Activated naive CD4-positive, alpha-beta T cell treated with anti-CD3 and anti-CD28 coated beads, Interleukin-2, amount 50 U/mL, for 72 hours (primary cell): ENCODE data around the gene TAS2R46. TPM values are rescaled to one million over a fixed set of nuclear protein-coding genes. Genes with fewer than 3 reads are reported as not detected.
"Not testable (repeated sequence)": the region's sequence is repeated elsewhere in the genome, so short reads cannot be mapped to it uniquely, and the experiment has no call there.

ENCODE experiments used
- ATAC-seq, 2 donors: fragments of 150-1000 bp; cut with Tn5 transposase; 2 replicates each; pipeline ENCODE4 v1.10.0; 2021; ENCODE audit warnings: mild to moderate bottlenecking in 2 of 2, moderate library complexity in 2 of 2
- DNase-seq, 2 donors: peaks; one replicate each; pipeline ENCODE4 v3.0.0; 2021 to 2022; ENCODE audit warnings: low spot score in 2 of 2
- H3K27ac Mint-ChIP-seq, 2 donors: one replicate each; pipeline ENCODE4 v1.8.0; 2022; ENCODE audit warnings: mild to moderate bottlenecking in 2 of 2, mixed read lengths in 2 of 2
- H3K36me3 Mint-ChIP-seq, 2 donors: one replicate each; pipeline ENCODE4 v1.8.0; 2022; ENCODE audit warnings: mixed read lengths in 2 of 2
- H3K9me3 Mint-ChIP-seq, 2 donors: one replicate each; pipeline ENCODE4 v1.8.0; 2022; ENCODE audit warnings: mixed read lengths in 2 of 2
- total RNA-seq, 2 donors: library from RNA; stranded (reverse); gene quantifications; one replicate each; pipeline ENCODE4 v1.2.3, GENCODE V29; 2022

The TAS2R46 gene
- 1 to 10 TPM; 1.5 to 2.4 TPM for total RNA-seq

- H3K27ac Mint-ChIP-seq, ATAC-seq, H3K9me3 Mint-ChIP-seq: not testable (repeated sequence)
These were observed at the start of gene TAS2R46 for GRCh38 chr12:11062194-11062593. TSS of gene TAS2R46 (minus strand) at chr12:11062294. CDS start at chr12:11062294, 0 bp downstream.

GRCh38 chr12:11111213-11111612, 49.1 kb upstream of the TAS2R46 start:
- H3K36me3 Mint-ChIP-seq, result peaks cover 63 to 96% of the 10 kb centered on the region in 2 donors
- not testable (repeated sequence) for DNase-seq, ATAC-seq
- peak overlapping the region in 1 of 2 donors; percentile 6 for H3K27ac Mint-ChIP-seq
- H3K9me3 Mint-ChIP-seq, result peaks cover 26 to 58% of the 10 kb centered on the region in 2 donors

More at GRCh38 chr12:11062194-11062593, at the start of gene TAS2R46:
- not testable (repeated sequence) for DNase-seq
- H3K36me3 Mint-ChIP-seq, result peaks cover 0 to 16% of the 10 kb centered on the region in 2 donors

GRCh38 chr12:11108862-11109261, 46.8 kb upstream of the TAS2R46 start:
- Mint-ChIP-seq H3K27ac (peak overlapping the region in 1 of 2 donors; percentile 40), H3K36me3 (peaks cover 70 to 80% of the 10 kb centered on the region in 2 donors), H3K9me3 (peaks cover 30 to 55% of the 10 kb centered on the region in 2 donors)
- no peak for DNase-seq
- no peak for ATAC-seq

GRCh38 chr12:11107719-11108118, 45.6 kb upstream of the TAS2R46 start:
- Mint-ChIP-seq H3K9me3 (peaks cover 27 to 47% of the 10 kb centered on the region in 2 donors), H3K27ac (no peak overlapping the region), H3K36me3 (peaks cover 65 to 76% of the 10 kb centered on the region in 2 donors)
- no peak for ATAC-seq
- no peak for DNase-seq

GRCh38 chr12:11106288-11106687, 44.2 kb upstream of the TAS2R46 start:
- Mint-ChIP-seq H3K36me3 (peaks cover 52 to 73% of the 10 kb centered on the region in 2 donors), H3K27ac (no peak overlapping the region), H3K9me3 (peaks cover 15 to 34% of the 10 kb centered on the region in 2 donors)
- ATAC-seq (no peak), DNase-seq (no peak)

- ATAC-seq, result no peak
- peaks cover 45 to 65% of the 10 kb centered on the region in 2 donors for H3K36me3 Mint-ChIP-seq
- H3K27ac Mint-ChIP-seq, result no peak overlapping the region
- DNase-seq, result no peak
- peaks cover 12 to 27% of the 10 kb centered on the region in 2 donors for H3K9me3 Mint-ChIP-seq
These were observed 43.5 kb upstream of the TAS2R46 start for GRCh38 chr12:11105546-11105945.

GRCh38 chr12:11094910-11095309, 32.8 kb upstream of the TAS2R46 start:
- Mint-ChIP-seq H3K9me3 (peaks cover 0 to 13% of the 10 kb centered on the region in 2 donors), H3K36me3 (peaks cover 16 to 65% of the 10 kb centered on the region in 2 donors)
- not testable (repeated sequence) for DNase-seq, H3K27ac Mint-ChIP-seq
- peak; percentile 56 to 97 for ATAC-seq

- Mint-ChIP-seq H3K9me3 (peaks cover 0 to 4% of the 10 kb centered on the region in 2 donors), H3K36me3 (peaks cover 4 to 56% of the 10 kb centered on the region in 2 donors), H3K27ac (no peak within 1 kb of the TSS)
- ATAC-seq (no peak), DNase-seq (no peak)
These were observed 30.0 kb upstream of the TAS2R46 start, which contains the start of gene TAS2R43 for GRCh38 chr12:11092128-11092527. TSS of gene TAS2R43 (minus strand) at chr12:11092313. CDS start at chr12:11092229, 84 bp downstream.

GRCh38 chr12:11089246-11089645, 27.2 kb upstream of the TAS2R46 start:
- Mint-ChIP-seq H3K27ac (no peak overlapping the region), H3K36me3 (peaks cover 5 to 56% of the 10 kb centered on the region in 2 donors), H3K9me3 (peaks cover under 1 to 5% of the 10 kb centered on the region in 2 donors)
- DNase-seq (no peak), ATAC-seq (no peak)

GRCh38 chr12:11085419-11085818, 23.3 kb upstream of the TAS2R46 start:
- ATAC-seq (peak; percentile 96), DNase-seq (peak in 1 of 2 donors; percentile 29)
- H3K27ac Mint-ChIP-seq, result peak overlapping the region in 1 of 2 donors; percentile 22
- H3K36me3 Mint-ChIP-seq, result peaks cover 12 to 46% of the 10 kb centered on the region in 2 donors
- H3K9me3 Mint-ChIP-seq, result peaks cover 8 to 12% of the 10 kb centered on the region in 2 donors

GRCh38 chr12:11081987-11082386, 19.9 kb upstream of the TAS2R46 start:
- Mint-ChIP-seq H3K27ac (no peak overlapping the region), H3K9me3 (peaks cover 8 to 16% of the 10 kb centered on the region in 2 donors), H3K36me3 (peaks cover 12 to 32% of the 10 kb centered on the region in 2 donors)
- ATAC-seq (no peak), DNase-seq (no peak)

GRCh38 chr12:11078246-11078645, 16.2 kb upstream of the TAS2R46 start:
- H3K9me3 Mint-ChIP-seq, result peaks cover 5 to 9% of the 10 kb centered on the region in 2 donors
- H3K27ac Mint-ChIP-seq, result no peak overlapping the region
- ATAC-seq (no peak), DNase-seq (no peak)
- peaks cover 7 to 23% of the 10 kb centered on the region in 2 donors for H3K36me3 Mint-ChIP-seq

- Mint-ChIP-seq H3K9me3 (peaks cover 0 to 3% of the 10 kb centered on the region in 2 donors), H3K27ac (no peak overlapping the region), H3K36me3 (peaks cover 5 to 28% of the 10 kb centered on the region in 2 donors)
- ATAC-seq, result peak in 1 of 2 donors; percentile 34
- DNase-seq, result no peak
These were observed 13.5 kb upstream of the TAS2R46 start for GRCh38 chr12:11075642-11076041.

- DNase-seq (no peak), ATAC-seq (no peak)
- H3K36me3 Mint-ChIP-seq, result peaks cover 5 to 40% of the 10 kb centered on the region in 2 donors
- no peak overlapping the region for H3K27ac Mint-ChIP-seq
- no peaks in the 10 kb centered on the region for H3K9me3 Mint-ChIP-seq
These were observed 9.3 kb upstream of the TAS2R46 start for GRCh38 chr12:11071414-11071813.

- Mint-ChIP-seq H3K27ac (no peak overlapping the region), H3K36me3 (peaks cover 5 to 40% of the 10 kb centered on the region in 2 donors), H3K9me3 (no peaks in the 10 kb centered on the region)
- no peak for ATAC-seq
- DNase-seq, result no peak
These were observed 8.9 kb upstream of the TAS2R46 start for GRCh38 chr12:11070999-11071398.

- ATAC-seq (no peak), DNase-seq (no peak)
- peaks cover 5 to 40% of the 10 kb centered on the region in 2 donors for H3K36me3 Mint-ChIP-seq
- H3K27ac Mint-ChIP-seq, result no peak overlapping the region
- no peaks in the 10 kb centered on the region for H3K9me3 Mint-ChIP-seq
These were observed 7.8 kb upstream of the TAS2R46 start for GRCh38 chr12:11069854-11070365.

- H3K36me3 Mint-ChIP-seq, result peaks cover 5 to 36% of the 10 kb centered on the region in 2 donors
- DNase-seq (no peak), ATAC-seq (no peak)
- no peaks in the 10 kb centered on the region for H3K9me3 Mint-ChIP-seq
- H3K27ac Mint-ChIP-seq, result no peak overlapping the region
These were observed 5.4 kb upstream of the TAS2R46 start for GRCh38 chr12:11067514-11067913.

GRCh38 chr12:11059784-11060183, 2.3 kb downstream of the TAS2R46 start:
- H3K9me3 Mint-ChIP-seq, result no peaks in the 10 kb centered on the region
- ATAC-seq, result peak in 1 of 2 donors; percentile 38
- no peak overlapping the region for H3K27ac Mint-ChIP-seq
- H3K36me3 Mint-ChIP-seq, result peaks cover 0 to 25% of the 10 kb centered on the region in 2 donors
- DNase-seq, result no peak
